Parathyroid adenoma (tissue), 2 donors: Measurements from ENCODE around the gene HMGN3.

Experiments used
- H2AFZ ChIP-seq: fragments of 300-600 bp; sonication (generic); one replicate; pipeline ENCODE4 v1.7.0; 2017; ENCODE audit warnings: antibody characterized with exemption, mild to moderate bottlenecking
- H3K27ac ChIP-seq: fragments of 300-600 bp; sonication (generic); one replicate; pipeline ENCODE4 v1.7.0; 2017
- H3K27me3 ChIP-seq: fragments of 300-600 bp; sonication (generic); one replicate; pipeline ENCODE4 v1.7.0; 2017; ENCODE audit warnings: low read length; ENCODE audit not compliant: control insufficient read depth, insufficient read depth
- H3K36me3 ChIP-seq: fragments of 300-600 bp; sonication (generic); one replicate; pipeline ENCODE4 v1.7.0; 2017; ENCODE audit warnings: low read length; ENCODE audit not compliant: control insufficient read depth, insufficient read depth
- H3K4me1 ChIP-seq: fragments of 300-600 bp; sonication (generic); one replicate; pipeline ENCODE4 v1.7.0; 2017; ENCODE audit warnings: control low read depth
- H3K4me2 ChIP-seq: fragments of 300-600 bp; sonication (generic); one replicate; pipeline ENCODE4 v1.7.0; 2017; ENCODE audit warnings: low read length
- H3K4me3 ChIP-seq: fragments of 300-600 bp; sonication (generic); one replicate; pipeline ENCODE4 v1.7.0; 2017; ENCODE audit warnings: low read depth, low read length
- H3K79me2 ChIP-seq: fragments of 300-600 bp; sonication (generic); one replicate; pipeline ENCODE4 v1.7.0; 2017; ENCODE audit warnings: control low read depth
- H3K9ac ChIP-seq: fragments of 300-600 bp; sonication (generic); one replicate; pipeline ENCODE4 v1.7.0; 2017; ENCODE audit warnings: mild to moderate bottlenecking
- H3K9me3 ChIP-seq: fragments of 300-600 bp; sonication (generic); one replicate; pipeline ENCODE4 v1.7.0; 2017; ENCODE audit warnings: low read length; ENCODE audit not compliant: control insufficient read depth
- CTCF ChIP-seq: fragments of 300-600 bp; sonication (generic); IDR thresholded peaks from one replicate; pipeline ENCODE4 v1.7.0; 2017; ENCODE audit warnings: antibody characterized with exemption, mild to moderate bottlenecking
- donor health status: primary hyperparathyroidism.

The HMGN3 gene

GRCh38 chr6:79226660-79227059 is 7.8 kb downstream of the HMGN3 start:
- no peak for TF ChIP-seq CTCF
- H2AFZ ChIP-seq = no peak overlapping the region
- H3K4me2 ChIP-seq = no peak overlapping the region
- H3K9me3 ChIP-seq = no peaks in the 10 kb centered on the region
- peaks cover 3% of the 10 kb centered on the region for H3K4me1 ChIP-seq
- H3K79me2 ChIP-seq = peaks cover 23% of the 10 kb centered on the region
- no peaks in the 10 kb centered on the region for H3K27me3 ChIP-seq
- no peak overlapping the region for H3K4me3 ChIP-seq
- H3K27ac ChIP-seq = no peak overlapping the region
- H3K36me3 ChIP-seq = no peaks in the 10 kb centered on the region
- H3K9ac ChIP-seq = no peak overlapping the region

GRCh38 chr6:79225717-79226599 is 8.5 kb downstream of the HMGN3 start:
- Histone ChIP-seq H3K27me3 (no peaks in the 10 kb centered on the region), H3K9me3 (no peaks in the 10 kb centered on the region), H3K4me3 (no peak overlapping the region), H3K36me3 (no peaks in the 10 kb centered on the region), H3K4me1 (peaks cover 3% of the 10 kb centered on the region), H3K79me2 (peaks cover 26% of the 10 kb centered on the region), H3K9ac (no peak overlapping the region), H3K27ac (no peak overlapping the region), H3K4me2 (peak overlapping the region; percentile 16), H2AFZ (no peak overlapping the region)
- no peak for TF ChIP-seq CTCF

GRCh38 chr6:79223611-79224404 is 10.7 kb downstream of the HMGN3 start:
- H2AFZ ChIP-seq = no peak overlapping the region
- TF ChIP-seq CTCF = no peak
- H3K4me2 ChIP-seq = no peak overlapping the region
- no peak overlapping the region for H3K9ac ChIP-seq
- H3K4me1 ChIP-seq = peaks cover 3% of the 10 kb centered on the region
- H3K9me3 ChIP-seq = no peaks in the 10 kb centered on the region
- H3K4me3 ChIP-seq = no peak overlapping the region
- H3K27ac ChIP-seq = no peak overlapping the region
- H3K27me3 ChIP-seq = no peaks in the 10 kb centered on the region
- no peaks in the 10 kb centered on the region for H3K36me3 ChIP-seq
- peaks cover 30% of the 10 kb centered on the region for H3K79me2 ChIP-seq

GRCh38 chr6:79215213-79215824 is 19.2 kb downstream of the HMGN3 start:
- H3K4me3 ChIP-seq = no peak overlapping the region
- TF ChIP-seq CTCF = no peak
- H3K9ac ChIP-seq = no peak overlapping the region
- peaks cover 6% of the 10 kb centered on the region for H3K79me2 ChIP-seq
- H3K4me2 ChIP-seq = no peak overlapping the region
- no peaks in the 10 kb centered on the region for H3K9me3 ChIP-seq
- peak overlapping the region; percentile 42 for H3K27ac ChIP-seq
- peaks cover 11% of the 10 kb centered on the region for H3K4me1 ChIP-seq
- no peaks in the 10 kb centered on the region for H3K27me3 ChIP-seq
- no peaks in the 10 kb centered on the region for H3K36me3 ChIP-seq
- H2AFZ ChIP-seq = no peak overlapping the region
